Naive thymus-derived CD4-positive, alpha-beta T cell (primary cell): ENCODE measurements around the gene GNAQ. TPM values are rescaled to one million over a fixed set of nuclear protein-coding genes. Genes with fewer than 3 reads are reported as not detected.

ENCODE experiments used
- ATAC-seq: fragments of 150-1000 bp; cut with Tn5 transposase; 2 replicates; pipeline ENCODE4 v1.10.0; 2021; ENCODE audit warnings: mild to moderate bottlenecking, moderate library complexity
- CTCF ChIA-PET: fragments of 350-600 bp; sonication (Branson Sonifier 250); formaldehyde crosslinking; loops from one replicate; lab custom pipeline; 2021; ENCODE audit warnings: antibody characterized with exemption; lab: Charles Lee
- POLR2A ChIA-PET: fragments of 350-600 bp; sonication (Branson Sonifier 250); formaldehyde crosslinking; loops from one replicate; lab custom pipeline; 2021; ENCODE audit warnings: antibody characterized with exemption, inconsistent platforms; lab: Charles Lee
- DNase-seq, 9 donors: peaks; one replicate each; pipeline versions ENCODE4 v3.0.0 to v3.0.0-alpha.2; 2020 to 2022; ENCODE audit warnings: mixed read lengths in 1 of 9
- H3K27ac ChIP-seq: one replicate; pipeline ENCODE4 v1.7.0; 2013; ENCODE audit warnings: mild to moderate bottlenecking, low read depth, low read length, moderate library complexity
- H3K27me3 ChIP-seq, 2 donors: one replicate each; pipeline ENCODE4 v1.7.0; 2013; ENCODE audit warnings: low read length in 2 of 2, mild to moderate bottlenecking in 2 of 2, moderate library complexity in 2 of 2; ENCODE audit not compliant: control insufficient read depth in 2 of 2, insufficient read depth in 2 of 2
- H3K36me3 ChIP-seq, 3 experiments: 1 replicate in 2 of 3; 2 replicates in 1 of 3; pipeline ENCODE4 v1.7.0; 2013; ENCODE audit warnings: low read length in 3 of 3, mild to moderate bottlenecking in 3 of 3, moderate library complexity in 1 of 3; ENCODE audit not compliant: insufficient read depth in 3 of 3, control insufficient read depth in 2 of 3
- H3K4me1 ChIP-seq, 2 donors: one replicate each; pipeline ENCODE4 v1.7.0; 2013; ENCODE audit warnings: low read length in 2 of 2, mild to moderate bottlenecking in 2 of 2, moderate library complexity in 1 of 2; ENCODE audit not compliant: control insufficient read depth in 2 of 2, insufficient read depth in 2 of 2
- H3K4me3 ChIP-seq: 2 replicates; pipeline ENCODE4 v1.7.0; 2013; ENCODE audit warnings: mild to moderate bottlenecking, low read length
- H3K9me3 ChIP-seq, 3 experiments: 1 replicate in 2 of 3; 2 replicates in 1 of 3; pipeline ENCODE4 v1.7.0; 2013; ENCODE audit warnings: low read length in 3 of 3; ENCODE audit not compliant: control insufficient read depth in 2 of 3
- H3K27ac Mint-ChIP-seq, 9 donors: one replicate each; pipeline ENCODE4 v1.8.0; 2020 to 2022; ENCODE audit warnings: mixed read lengths in 9 of 9, mild to moderate bottlenecking in 8 of 9, moderate library complexity in 5 of 9, inconsistent platforms in 2 of 9
- H3K27me3 Mint-ChIP-seq, 5 donors: one replicate each; pipeline ENCODE4 v1.8.0; 2021 to 2022; ENCODE audit warnings: mixed read lengths in 5 of 5, mild to moderate bottlenecking in 1 of 5
- H3K36me3 Mint-ChIP-seq, 5 donors: one replicate each; pipeline ENCODE4 v1.8.0; 2020 to 2022; ENCODE audit warnings: mixed read lengths in 5 of 5, mild to moderate bottlenecking in 3 of 5, inconsistent platforms in 1 of 5
- H3K4me1 Mint-ChIP-seq, 7 donors: one replicate each; pipeline ENCODE4 v1.8.0; 2020 to 2022; ENCODE audit warnings: mixed read lengths in 7 of 7, mild to moderate bottlenecking in 3 of 7, inconsistent platforms in 1 of 7
- H3K4me3 Mint-ChIP-seq, 10 donors: one replicate each; pipeline ENCODE4 v1.8.0; 2020 to 2022; ENCODE audit warnings: mild to moderate bottlenecking in 10 of 10, mixed read lengths in 10 of 10, moderate library complexity in 6 of 10, inconsistent platforms in 2 of 10
- H3K9me3 Mint-ChIP-seq, 11 donors: one replicate each; pipeline ENCODE4 v1.8.0; 2020 to 2022; ENCODE audit warnings: mixed read lengths in 11 of 11, mild to moderate bottlenecking in 4 of 11, inconsistent platforms in 1 of 11, moderate library complexity in 1 of 11
- intact Hi-C, 2 donors: fragments of 100-400 bp; cut with micrococcal nuclease; formaldehyde crosslinking; loops; one replicate each; pipeline ENCODE4 v1.15.1; 2023
- polyA plus RNA-seq, 2 donors: library from polyadenylated mRNA; unstranded; fragments of 300-500 nt; fragmentation: Illumina TruSeq; gene quantifications; one replicate each; pipeline ENCODE4 v1.2.3, GENCODE V29; 2021
- total RNA-seq, 6 experiments: library from RNA in 5 of 6; stranded (reverse) in 5 of 6; gene quantifications; 1 replicate in 5 of 6; 2 replicates in 1 of 6; pipeline ENCODE4 v1.2.3 and lab custom pipeline; 2021 to 2026

Gene GNAQ
- total and polyA plus RNA-seq, 7 experiments from 2014 or later: 7.2 to 60.6 (median 46.2) TPM

DNA sequence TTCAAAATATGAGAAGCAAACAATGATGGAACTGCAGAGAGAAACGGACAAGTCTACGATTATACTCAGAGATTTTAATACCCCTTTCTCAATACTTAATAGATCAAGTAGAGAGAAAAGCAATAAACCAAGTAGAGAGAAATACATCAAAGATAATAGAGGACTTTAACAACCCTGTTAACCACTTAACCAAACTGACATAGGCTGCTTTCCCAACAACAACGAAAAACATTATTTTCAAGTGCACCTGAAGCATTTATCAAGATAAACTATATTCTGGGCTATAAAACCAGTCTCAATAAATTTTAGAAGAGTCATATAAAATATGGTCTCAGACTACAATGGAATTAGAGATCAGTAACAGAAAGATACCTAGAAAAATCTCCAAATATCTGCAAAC, 67.4 kb downstream of the GNAQ start:
- no peaks in the 10 kb centered on the region for H3K9me3 Mint-ChIP-seq
- no peak overlapping the region for H3K4me3 Mint-ChIP-seq
- no peaks in the 10 kb centered on the region for H3K27me3 Mint-ChIP-seq
- H3K36me3 Mint-ChIP-seq: peaks cover 6 to 39% (median 8%) of the 10 kb centered on the region in 5 donors
- H3K27me3 ChIP-seq: no peaks in the 10 kb centered on the region
- intact Hi-C loops: loop anchor here in 1 of 2 donors (10.0 kb wide), 1 partner anchor 529 kb away; no protein-coding TSS in a partner anchor
- no peak overlapping the region for H3K4me3 ChIP-seq
- ATAC-seq (no peak), DNase-seq (no peak)
- no peaks in the 10 kb centered on the region for H3K36me3 ChIP-seq
- peaks cover 25 to 81% (median 77%) of the 10 kb centered on the region in 7 donors for H3K4me1 Mint-ChIP-seq
- H3K27ac Mint-ChIP-seq: no peak overlapping the region
- H3K27ac ChIP-seq: no peak overlapping the region
- CTCF ChIA-PET: no interaction called here
- POLR2A ChIA-PET: no interaction called here
- H3K4me1 ChIP-seq: peaks cover 0 to 7% of the 10 kb centered on the region in 2 donors
- H3K9me3 ChIP-seq: no peaks in the 10 kb centered on the region

DNA sequence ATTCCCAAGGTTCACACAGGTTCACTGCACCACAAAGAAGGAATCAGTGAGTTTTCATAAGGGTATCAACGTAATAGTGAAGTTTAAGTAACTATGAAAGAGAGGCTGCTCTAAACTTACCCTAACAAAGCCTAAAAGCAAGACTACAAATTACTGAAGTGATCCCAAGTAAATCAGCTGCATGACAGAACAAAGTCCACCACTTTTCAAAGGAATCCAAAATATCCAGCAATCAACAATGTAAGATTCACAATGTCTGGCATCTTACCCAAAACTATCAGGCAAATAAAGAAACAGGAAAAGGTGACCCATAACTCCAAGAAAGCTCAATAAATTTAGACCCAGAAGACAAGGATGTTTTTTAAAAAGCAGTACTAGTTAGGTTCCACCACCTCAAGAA, 70.1 kb downstream of the GNAQ start:
- no peak overlapping the region for H3K4me3 ChIP-seq
- H3K4me1 ChIP-seq: peaks cover 0 to 7% of the 10 kb centered on the region in 2 donors
- no peak for ATAC-seq
- POLR2A ChIA-PET: no interaction called here
- Mint-ChIP-seq H3K4me1 (peaks cover 33 to 91% (median 80%) of the 10 kb centered on the region in 7 donors), H3K27ac (peak overlapping the region in 1 of 9 donors; percentile 17), H3K4me3 (peak overlapping the region in 2 of 10 donors; percentile 8 to 24), H3K36me3 (peaks cover 0 to 24% (median 4%) of the 10 kb centered on the region in 5 donors), H3K9me3 (no peaks in the 10 kb centered on the region), H3K27me3 (no peaks in the 10 kb centered on the region)
- CTCF ChIA-PET: no interaction called here
- no peaks in the 10 kb centered on the region for H3K36me3 ChIP-seq
- no peak for DNase-seq
- no peaks in the 10 kb centered on the region for H3K9me3 ChIP-seq
- intact Hi-C loops: loop anchor here in 1 of 2 donors (10.0 kb wide), 1 partner anchor 527 kb away; no protein-coding TSS in a partner anchor
- H3K27ac ChIP-seq: no peak overlapping the region
- H3K27me3 ChIP-seq: no peaks in the 10 kb centered on the region

DNA sequence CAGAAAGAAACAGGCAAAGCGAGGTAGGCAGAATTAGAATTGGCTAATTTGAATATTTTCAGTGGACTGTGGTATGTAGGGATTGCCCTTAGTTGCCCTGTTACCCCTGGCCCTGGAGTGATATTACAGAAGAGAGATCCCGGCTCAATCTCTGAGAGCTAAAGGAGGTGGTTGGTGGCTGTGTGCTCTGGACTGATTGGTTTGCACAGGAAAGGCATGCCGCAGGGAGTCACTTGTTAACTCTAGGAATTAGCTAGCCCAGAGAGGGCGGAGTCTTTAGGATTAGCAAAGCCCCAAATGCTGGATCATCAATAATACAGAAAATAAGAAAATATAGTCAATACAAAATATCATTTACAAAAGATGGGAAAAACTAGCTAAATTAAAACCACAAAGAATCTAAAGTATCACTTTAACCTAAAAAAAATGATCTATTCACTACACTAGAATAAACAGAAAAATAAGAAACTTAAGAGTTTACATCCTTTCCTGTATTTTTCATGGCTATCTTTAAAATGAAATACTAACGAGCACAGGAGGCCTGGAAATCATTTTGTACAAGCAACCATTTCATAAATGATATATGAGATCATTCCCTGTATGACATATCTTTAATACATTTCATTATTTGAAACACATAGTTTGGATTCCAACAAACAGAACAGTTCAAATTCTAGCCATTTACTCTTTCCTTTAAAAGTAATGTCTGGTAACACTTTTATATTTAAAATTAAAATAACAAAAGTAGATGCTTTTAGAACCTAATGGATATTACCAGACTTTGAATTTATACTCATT, 71.1 kb downstream of the GNAQ start:
- H3K27me3 ChIP-seq: no peaks in the 10 kb centered on the region
- no peak overlapping the region for H3K4me3 Mint-ChIP-seq
- CTCF ChIA-PET: no interaction called here
- H3K9me3 ChIP-seq: no peaks in the 10 kb centered on the region
- no peaks in the 10 kb centered on the region for H3K27me3 Mint-ChIP-seq
- H3K4me3 ChIP-seq: no peak overlapping the region
- DNase-seq: no peak
- no peak for ATAC-seq
- no peaks in the 10 kb centered on the region for H3K36me3 ChIP-seq
- H3K4me1 ChIP-seq: peaks cover 0 to 7% of the 10 kb centered on the region in 2 donors
- intact Hi-C loops: loop anchor here in 1 of 2 donors (10.0 kb wide), 1 partner anchor 526 kb away; no protein-coding TSS in a partner anchor
- no peak overlapping the region for H3K27ac ChIP-seq
- H3K9me3 Mint-ChIP-seq: no peaks in the 10 kb centered on the region
- peaks cover 0 to 16% (median 4%) of the 10 kb centered on the region in 5 donors for H3K36me3 Mint-ChIP-seq
- H3K27ac Mint-ChIP-seq: peak overlapping the region in 1 of 9 donors; percentile 37
- POLR2A ChIA-PET: interaction anchor here (0.8 kb wide), 1 partner anchor 13 kb away, joined by 3 read pairs; no protein-coding TSS in a partner anchor
- peaks cover 30 to 85% (median 74%) of the 10 kb centered on the region in 7 donors for H3K4me1 Mint-ChIP-seq

DNA sequence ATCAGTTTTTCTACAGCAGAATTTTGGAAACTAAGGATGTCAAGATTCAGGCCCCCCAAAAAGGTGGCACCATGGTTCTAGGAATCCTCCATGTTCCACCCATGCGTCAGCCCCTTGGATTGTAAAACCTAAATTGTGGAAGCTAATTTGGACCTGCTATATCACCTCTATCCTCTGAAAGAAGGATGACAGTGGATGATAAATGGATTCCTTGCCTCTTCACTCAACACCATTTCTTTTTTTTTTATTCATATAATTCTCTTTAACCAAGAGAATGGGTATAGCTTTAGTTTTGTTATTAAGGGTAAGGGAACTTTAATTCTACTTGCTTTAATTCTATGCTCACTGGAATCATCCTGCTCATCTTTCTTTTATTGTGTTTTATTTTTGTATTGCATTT, 71.8 kb downstream of the GNAQ start:
- intact Hi-C loops: loop anchor here in 1 of 2 donors (10.0 kb wide), 1 partner anchor 525 kb away; no protein-coding TSS in a partner anchor
- POLR2A ChIA-PET: interaction anchor here (0.8 kb wide), 1 partner anchor 13 kb away, joined by 3 read pairs; no protein-coding TSS in a partner anchor
- Mint-ChIP-seq H3K36me3 (peaks cover 0 to 16% (median 4%) of the 10 kb centered on the region in 5 donors), H3K9me3 (no peaks in the 10 kb centered on the region), H3K27me3 (no peaks in the 10 kb centered on the region), H3K27ac (no peak overlapping the region), H3K4me1 (peaks cover 33 to 87% (median 71%) of the 10 kb centered on the region in 7 donors), H3K4me3 (no peak overlapping the region)
- DNase-seq (no peak), ATAC-seq (no peak)
- Histone ChIP-seq H3K9me3 (no peaks in the 10 kb centered on the region), H3K4me1 (peaks cover 0 to 7% of the 10 kb centered on the region in 2 donors), H3K4me3 (no peak overlapping the region), H3K36me3 (no peaks in the 10 kb centered on the region), H3K27ac (no peak overlapping the region), H3K27me3 (no peaks in the 10 kb centered on the region)
- CTCF ChIA-PET: no interaction called here

DNA sequence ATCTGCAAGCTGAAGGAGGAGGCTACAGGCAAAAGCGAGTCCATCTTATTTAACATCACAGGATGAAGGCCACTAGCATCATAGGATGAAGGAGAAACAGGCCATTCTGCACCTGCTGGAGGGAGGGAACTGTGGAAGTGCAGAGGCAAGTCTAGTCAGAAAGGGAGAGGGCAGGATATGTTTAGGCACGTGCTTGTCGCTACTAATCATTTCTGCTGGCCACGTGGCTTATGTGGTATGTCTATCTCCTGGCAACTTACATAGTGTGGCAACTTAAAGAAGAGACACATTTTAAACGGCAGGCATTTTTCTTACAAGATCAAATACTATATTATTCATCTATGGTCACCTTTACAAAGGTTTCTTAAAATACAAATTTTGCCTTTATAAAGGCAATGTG, 74.0 kb downstream of the GNAQ start:
- Mint-ChIP-seq H3K36me3 (peaks cover 0 to 9% (median 0%) of the 10 kb centered on the region in 5 donors), H3K27ac (peak overlapping the region in 2 of 9 donors; percentile 15 to 18), H3K4me1 (peaks cover 41 to 89% (median 73%) of the 10 kb centered on the region in 7 donors), H3K4me3 (peak overlapping the region in 2 of 10 donors; percentile 4 to 55), H3K9me3 (no peaks in the 10 kb centered on the region), H3K27me3 (no peaks in the 10 kb centered on the region)
- intact Hi-C loops: no loop called here
- H3K27me3 ChIP-seq: no peaks in the 10 kb centered on the region
- H3K9me3 ChIP-seq: no peaks in the 10 kb centered on the region
- H3K4me3 ChIP-seq: no peak overlapping the region
- ChIA-PET CTCF (no interaction called here), POLR2A (no interaction called here)
- ATAC-seq (peak; percentile 36), DNase-seq (no peak)
- peaks cover 0 to 11% of the 10 kb centered on the region in 2 donors for H3K4me1 ChIP-seq
- no peaks in the 10 kb centered on the region for H3K36me3 ChIP-seq
- no peak overlapping the region for H3K27ac ChIP-seq

DNA sequence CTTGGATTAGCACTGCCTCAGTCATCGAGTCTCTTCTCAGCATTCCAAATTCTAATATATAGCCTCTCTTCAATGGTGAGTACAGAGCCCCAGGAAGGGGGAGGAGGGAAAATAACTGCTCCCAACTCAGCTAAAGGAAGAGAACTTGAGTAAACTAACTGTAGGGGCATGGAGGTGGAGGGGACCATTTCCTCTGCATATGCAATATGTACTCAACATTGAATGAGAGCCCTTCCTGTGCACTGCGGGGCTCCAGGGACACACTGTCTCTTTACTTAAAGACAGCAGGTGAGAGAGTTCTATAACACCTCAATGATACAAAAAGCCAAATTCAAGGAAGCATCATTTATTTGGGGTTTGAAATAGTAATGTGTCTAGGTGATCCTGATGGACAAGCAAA, 75.1 kb downstream of the GNAQ start:
- no peaks in the 10 kb centered on the region for H3K27me3 Mint-ChIP-seq
- H3K4me1 Mint-ChIP-seq: peaks cover 36 to 83% (median 68%) of the 10 kb centered on the region in 7 donors
- Histone ChIP-seq H3K36me3 (no peaks in the 10 kb centered on the region), H3K27me3 (no peaks in the 10 kb centered on the region), H3K9me3 (no peaks in the 10 kb centered on the region), H3K4me1 (peaks cover 0 to 10% of the 10 kb centered on the region in 2 donors), H3K27ac (no peak overlapping the region), H3K4me3 (no peak overlapping the region)
- H3K9me3 Mint-ChIP-seq: no peaks in the 10 kb centered on the region
- H3K36me3 Mint-ChIP-seq: peaks cover 0 to 6% (median 0%) of the 10 kb centered on the region in 5 donors
- ChIA-PET CTCF (no interaction called here), POLR2A (interaction anchor here (0.6 kb wide), 1 partner anchor 125 kb away, joined by 3 read pairs; no protein-coding TSS in a partner anchor)
- H3K4me3 Mint-ChIP-seq: peak overlapping the region in 1 of 10 donors; percentile 27
- no peak for DNase-seq
- ATAC-seq: no peak
- intact Hi-C loops: no loop called here
- peak overlapping the region in 3 of 9 donors; percentile 12 to 77 (median 31) for H3K27ac Mint-ChIP-seq
